Smooth muscle cell (in vitro differentiated cells): ENCODE measurements around the gene NXPH4. TPM values are rescaled to one million over a fixed set of nuclear protein-coding genes. Genes with fewer than 3 reads are reported as not detected.

Experiments used
- DNase-seq: peaks from one replicate; lab custom pipeline; 2025; ENCODE audit not compliant: unreplicated experiment; lab: John Stamatoyannopoulos, UW
- H2AFZ ChIP-seq: fragments of 200-600 bp; sonication (generic); 2 replicates; pipeline ENCODE4 v1.6.0; 2016; ENCODE audit warnings: antibody characterized with exemption, low read depth, mild to moderate bottlenecking
- H3F3A ChIP-seq: fragments of 200-600 bp; sonication (generic); 2 replicates; pipeline ENCODE4 v1.6.0; 2017; ENCODE audit warnings: antibody characterized with exemption, low read depth
- H3K27ac ChIP-seq: fragments of 200-600 bp; sonication (generic); 2 replicates; pipeline ENCODE4 v1.5.1; 2016; ENCODE audit warnings: low read depth, mild to moderate bottlenecking
- H3K27me3 ChIP-seq: fragments of 200-600 bp; sonication (generic); 2 replicates; pipeline ENCODE4 v1.6.1; 2016; ENCODE audit warnings: low read depth, mild to moderate bottlenecking
- H3K36me3 ChIP-seq: fragments of 200-600 bp; sonication (generic); 2 replicates; pipeline ENCODE4 v1.5.1; 2016; ENCODE audit warnings: low read depth
- H3K4me1 ChIP-seq: fragments of 200-600 bp; sonication (generic); 2 replicates; pipeline ENCODE4 v1.5.1; 2016; ENCODE audit warnings: low read depth
- H3K4me2 ChIP-seq: fragments of 200-600 bp; sonication (generic); 2 replicates; pipeline ENCODE4 v1.6.0; 2016; ENCODE audit warnings: mild to moderate bottlenecking
- H3K4me3 ChIP-seq: fragments of 200-600 bp; sonication (generic); 2 replicates; pipeline ENCODE4 v1.5.1; 2016; ENCODE audit warnings: mild to moderate bottlenecking
- H3K79me2 ChIP-seq: fragments of 200-600 bp; sonication (generic); 2 replicates; pipeline ENCODE4 v1.6.0; 2016; ENCODE audit warnings: low read depth, mild to moderate bottlenecking
- H3K9ac ChIP-seq: fragments of 200-600 bp; sonication (generic); 2 replicates; pipeline ENCODE4 v1.6.0; 2016; ENCODE audit warnings: low read depth
- H3K9me3 ChIP-seq: fragments of 200-600 bp; sonication (generic); replicated peaks from 2 replicates; pipeline ENCODE4 v1.5.1; 2016; ENCODE audit warnings: low read depth
- H4K20me1 ChIP-seq: fragments of 200-600 bp; sonication (generic); 2 replicates; pipeline ENCODE4 v1.6.0; 2016; ENCODE audit warnings: low read depth
- CTCF ChIP-seq: fragments of 200-600 bp; sonication (generic); IDR thresholded peaks from 2 replicates; pipeline ENCODE4 v1.5.1; 2017; ENCODE audit warnings: borderline replicate concordance, mild to moderate bottlenecking, antibody characterized with exemption; ENCODE audit not compliant: insufficient read depth, poor library complexity, severe bottlenecking
- WGBS: methylation state at CpG from one replicate; pipeline ENCODE4 v1.1.7; 2016; ENCODE audit warnings: low lambda C conversion rate; 5-methylcytosine and 5-hydroxymethylcytosine counted together
- polyA plus RNA-seq: library from polyadenylated mRNA; unstranded; fragments of >200 nt; fragmentation: Nextera tagmentation; extraction: Ambion mirVana; gene quantifications from 2 replicates; pipeline ENCODE4 v1.2.1, GENCODE V29; 2016
- total RNA-seq: library from RNA; depleted of rRNA; stranded (reverse); fragments of >200 nt; gene quantifications from 2 replicates; pipeline ENCODE4 v1.2.3, GENCODE V29; 2014

Gene NXPH4
- total and polyA plus RNA-seq, 2 experiments from 2014 or later: 3.9 to 10.7 TPM

GRCh38 chr12:57227315-57228115 is 10.9 kb downstream of the NXPH4 start:
- Histone ChIP-seq H3K9me3 (no peaks in the 10 kb centered on the region), H3K9ac (no peak overlapping the region), H3K27ac (no peak overlapping the region), H3F3A (peaks cover 16% of the 10 kb centered on the region), H3K4me1 (peaks cover 36% of the 10 kb centered on the region), H3K79me2 (peaks cover 13% of the 10 kb centered on the region), H4K20me1 (peaks cover 20% of the 10 kb centered on the region), H3K36me3 (no peaks in the 10 kb centered on the region), H3K4me3 (peak overlapping the region; percentile 41), H2AFZ (no peak overlapping the region), H3K27me3 (peaks cover 35% of the 10 kb centered on the region), H3K4me2 (peak overlapping the region; percentile 84)
- DNase-seq: no peak
- 34% methylated on average over 8 of the region's 8 CpGs for WGBS
- no peak for TF ChIP-seq CTCF

- Histone ChIP-seq H3K27me3 (peaks cover 28% of the 10 kb centered on the region), H3K4me1 (peaks cover 36% of the 10 kb centered on the region), H3K9ac (peak overlapping the region; percentile 93), H3K36me3 (no peaks in the 10 kb centered on the region), H3K4me3 (peak overlapping the region; percentile 57), H3K9me3 (no peaks in the 10 kb centered on the region), H3K27ac (peak overlapping the region; percentile 95), H3K4me2 (peak overlapping the region; percentile 84), H3K79me2 (peaks cover 13% of the 10 kb centered on the region), H3F3A (peaks cover 28% of the 10 kb centered on the region), H4K20me1 (peaks cover 36% of the 10 kb centered on the region), H2AFZ (no peak overlapping the region)
- TF ChIP-seq CTCF: no peak
- 8% methylated on average over 9 of the region's 9 CpGs for WGBS
- no peak for DNase-seq
Measured at GRCh38 chr12:57229046-57229633, 12.5 kb downstream of the NXPH4 start.

- H3F3A ChIP-seq: peaks cover 28% of the 10 kb centered on the region
- H4K20me1 ChIP-seq: peaks cover 43% of the 10 kb centered on the region
- peak within 1 kb of the TSS; percentile 95 for H3K27ac ChIP-seq
- peaks cover 36% of the 10 kb centered on the region for H3K4me1 ChIP-seq
- peak within 1 kb of the TSS; percentile 57 for H3K4me3 ChIP-seq
- TF ChIP-seq CTCF: no peak
- H3K9ac ChIP-seq: peak within 1 kb of the TSS; percentile 93
- H3K27me3 ChIP-seq: peaks cover 23% of the 10 kb centered on the region
- 1% methylated on average over 42 of the region's 42 CpGs for WGBS
- H2AFZ ChIP-seq: no peak within 1 kb of the TSS
- peak within 1 kb of the TSS; percentile 84 for H3K4me2 ChIP-seq
- peaks cover 13% of the 10 kb centered on the region for H3K79me2 ChIP-seq
- DNase-seq: peak; percentile 87
- no peaks in the 10 kb centered on the region for H3K9me3 ChIP-seq
- no peaks in the 10 kb centered on the region for H3K36me3 ChIP-seq
Measured at GRCh38 chr12:57229634-57230380, 13.2 kb downstream of the NXPH4 start, which contains the start of gene SHMT2. Gene SHMT2, plus strand, starts transcription at chr12:57229711. Its CDS starts 68 bp downstream, at chr12:57229779.
